Measurements from ENCODE around the gene TMEM44.
"Not testable (repeated sequence)": the region's sequence is repeated elsewhere in the genome, so short reads cannot be mapped to it uniquely, and the experiment has no call there.

TMEM44 gene

GRCh38 chr3:194640829-194641228 lies 7.6 kb upstream of the TMEM44 start:
- no peak for DNase-seq (ENCODE audit: low read depth)

GRCh38 chr3:194638991-194639605 lies 5.9 kb upstream of the TMEM44 start:
- DNase-seq (ENCODE audit: low read depth): no peak

- no peak for DNase-seq (ENCODE audit: low read depth)
Observed at GRCh38 chr3:194637541-194638400, 4.6 kb upstream of the TMEM44 start.

- DNase-seq (ENCODE audit: low read depth): no peak
Observed at GRCh38 chr3:194637066-194637465, 3.8 kb upstream of the TMEM44 start.

- peak; percentile 37 for DNase-seq (ENCODE audit: low read depth)
Observed at GRCh38 chr3:194632809-194633348, 340 bp downstream of the TMEM44 start.

- no peak for DNase-seq (ENCODE audit: low read depth)
Observed at GRCh38 chr3:194632226-194632808, 902 bp downstream of the TMEM44 start.

GRCh38 chr3:194631696-194632095 lies 1.5 kb downstream of the TMEM44 start:
- DNase-seq (ENCODE audit: low read depth): no peak

- DNase-seq (ENCODE audit: low read depth): not testable (repeated sequence)
Observed at GRCh38 chr3:194630681-194631080, 2.5 kb downstream of the TMEM44 start.

- no peak for DNase-seq (ENCODE audit: low read depth)
Observed at GRCh38 chr3:194624956-194625355, 8.3 kb downstream of the TMEM44 start.

GRCh38 chr3:194623449-194624290 lies 9.5 kb downstream of the TMEM44 start:
- DNase-seq (ENCODE audit: low read depth): no peak

- no peak for DNase-seq (ENCODE audit: low read depth)
Observed at GRCh38 chr3:194622621-194623340, 10.4 kb downstream of the TMEM44 start.

- DNase-seq (ENCODE audit: low read depth): no peak
Observed at GRCh38 chr3:194621947-194622346, 11.3 kb downstream of the TMEM44 start.

- no peak for DNase-seq (ENCODE audit: low read depth)
Observed at GRCh38 chr3:194620196-194620595, 13.0 kb downstream of the TMEM44 start.

GRCh38 chr3:194619741-194620140 lies 13.5 kb downstream of the TMEM44 start:
- no peak for DNase-seq (ENCODE audit: low read depth)

GRCh38 chr3:194618858-194619608 lies 14.2 kb downstream of the TMEM44 start:
- no peak for DNase-seq (ENCODE audit: low read depth)

GRCh38 chr3:194617827-194618226 lies 15.4 kb downstream of the TMEM44 start:
- no peak for DNase-seq (ENCODE audit: low read depth)

- DNase-seq (ENCODE audit: low read depth): no peak
Observed at GRCh38 chr3:194617143-194617671, 16.0 kb downstream of the TMEM44 start.

- DNase-seq (ENCODE audit: low read depth): no peak
Observed at GRCh38 chr3:194615226-194615625, 18.0 kb downstream of the TMEM44 start.

- no peak for DNase-seq (ENCODE audit: low read depth)
Observed at GRCh38 chr3:194612221-194612620, 21.0 kb downstream of the TMEM44 start.

- no peak for DNase-seq (ENCODE audit: low read depth)
Observed at GRCh38 chr3:194610689-194611088, 22.5 kb downstream of the TMEM44 start.

Data from fibroblast of gingiva (primary cell).